AG10803 (cell line): ENCODE data around the gene TWSG1.
A peak's percentile ranks its signal among the peaks of the same experiment; 100 is the strongest.

Experiments used
- DNase-seq: peaks from one replicate; pipeline ENCODE4 v3.0.0; 2010; ENCODE audit warnings: low read depth
- H3K4me3 ChIP-seq: 2 replicates; pipeline ENCODE4 v1.5.1; 2011; ENCODE audit warnings: mild to moderate bottlenecking, low read length, control low read depth
- CTCF ChIP-seq: conservative IDR thresholded peaks from 2 replicates; pipeline ENCODE4 v1.5.1; 2011; ENCODE audit warnings: mild to moderate bottlenecking, low read length, control low read depth, inconsistent platforms

TWSG1 gene

GRCh38 chr18:9296233-9297006 lies 38.2 kb upstream of the TWSG1 start:
- TF ChIP-seq CTCF: no peak
- DNase-seq: no peak
- H3K4me3 ChIP-seq: no peak overlapping the region

GRCh38 chr18:9297007-9297393 lies 37.6 kb upstream of the TWSG1 start:
- DNase-seq: no peak
- no peak overlapping the region for H3K4me3 ChIP-seq
- no peak for TF ChIP-seq CTCF

- DNase-seq: no peak
- H3K4me3 ChIP-seq: no peak overlapping the region
- TF ChIP-seq CTCF: no peak
These were observed 30.0 kb upstream of the TWSG1 start for GRCh38 chr18:9304388-9305070.

- no peak overlapping the region for H3K4me3 ChIP-seq
- TF ChIP-seq CTCF: no peak
These were observed 15.2 kb upstream of the TWSG1 start for GRCh38 chr18:9319333-9319732.

GRCh38 chr18:9321017-9321452 lies 13.5 kb upstream of the TWSG1 start:
- peak; percentile 80 for DNase-seq
- no peak for TF ChIP-seq CTCF

More at GRCh38 chr18:9319333-9319732, 15.2 kb upstream of the TWSG1 start:
- DNase-seq: peak; percentile 60

GRCh38 chr18:9321736-9322135 lies 12.8 kb upstream of the TWSG1 start:
- H3K4me3 ChIP-seq: no peak overlapping the region
- DNase-seq: no peak
- no peak for TF ChIP-seq CTCF

More at GRCh38 chr18:9321017-9321452, 13.5 kb upstream of the TWSG1 start:
- H3K4me3 ChIP-seq: no peak overlapping the region

GRCh38 chr18:9322744-9323143 lies 11.8 kb upstream of the TWSG1 start:
- TF ChIP-seq CTCF: no peak
- no peak overlapping the region for H3K4me3 ChIP-seq
- DNase-seq: no peak
